OCI-LY7 (cell line): Measurements from ENCODE around the gene CYB561. TPM values are rescaled to one million over a fixed set of nuclear protein-coding genes. Genes with fewer than 3 reads are reported as not detected.

ENCODE experiments used
- BruUV-seq: library from RNA; stranded (reverse); fragments of 400-500 nt; replicated peaks from 2 replicates; lab custom pipeline; 2021; lab: Mats Ljungman, UMichigan
- CTCF ChIA-PET: fragments of 300-600 bp; sonication (Branson Sonifier 250); formaldehyde crosslinking; loops from one replicate; lab custom pipeline; 2022; ENCODE audit warnings: antibody characterized with exemption; ENCODE audit not compliant: unreplicated experiment; lab: Charles Lee
- POLR2A ChIA-PET: fragments of 300-600 bp; sonication (Branson Sonifier 250); formaldehyde crosslinking; loops from one replicate; lab custom pipeline; 2022; ENCODE audit warnings: antibody characterized with exemption; lab: Charles Lee
- DNase-seq: peaks from one replicate; pipeline ENCODE4 v3.0.0-alpha.2; 2015; ENCODE audit warnings: low spot score
- H2AFZ ChIP-seq: fragments of 200-600 bp; sonication (generic), shearing (Covaris generic); 2 replicates; pipeline ENCODE4 v1.6.1; 2014; ENCODE audit warnings: mild to moderate bottlenecking, antibody characterized with exemption, low read length, moderate library complexity
- H3K27ac ChIP-seq: fragments of 200-600 bp; sonication (generic); 2 replicates; pipeline ENCODE4 v1.5.1; 2014; ENCODE audit warnings: mixed run types, low read depth, mild to moderate bottlenecking, moderate library complexity, low read length, inconsistent platforms; ENCODE audit not compliant: poor library complexity, severe bottlenecking
- H3K36me3 ChIP-seq: fragments of 200-600 bp; sonication (generic); 2 replicates; pipeline ENCODE4 v1.6.1; 2014; ENCODE audit warnings: mild to moderate bottlenecking, antibody characterized with exemption, low read length, moderate library complexity, mixed read lengths; ENCODE audit not compliant: insufficient read depth
- H3K4me1 ChIP-seq: fragments of 200-600 bp; sonication (generic); 2 replicates; pipeline ENCODE4 v1.5.1; 2014; ENCODE audit warnings: mild to moderate bottlenecking, low read length; ENCODE audit not compliant: insufficient read depth, poor library complexity, severe bottlenecking
- H3K4me2 ChIP-seq: fragments of 200-600 bp; sonication (generic); 2 replicates; pipeline ENCODE4 v1.6.1; 2014; ENCODE audit warnings: mild to moderate bottlenecking, low read length
- H3K4me3 ChIP-seq: fragments of 200-600 bp; sonication (generic); 2 replicates; pipeline ENCODE4 v1.5.1; 2014; ENCODE audit warnings: mild to moderate bottlenecking, low read depth, low read length; ENCODE audit not compliant: poor library complexity, severe bottlenecking
- H3K79me2 ChIP-seq: fragments of 200-600 bp; sonication (generic); 2 replicates; pipeline ENCODE4 v1.6.1; 2016; ENCODE audit warnings: low read depth, mild to moderate bottlenecking, low read length, moderate library complexity, mixed read lengths; ENCODE audit not compliant: insufficient read depth
- H3K9me2 ChIP-seq: fragments of 200-600 bp; sonication (generic); 2 replicates; pipeline ENCODE4 v1.6.1; 2016; ENCODE audit warnings: mild to moderate bottlenecking, low read length, mixed read lengths; ENCODE audit not compliant: insufficient read depth
- H3K9me3 ChIP-seq: fragments of 200-600 bp; sonication (generic); 2 replicates; pipeline ENCODE4 v1.6.1; 2014; ENCODE audit warnings: mild to moderate bottlenecking, mixed run types, low read length, mixed read lengths
- H4K20me1 ChIP-seq: fragments of 200-600 bp; sonication (generic); 2 replicates; pipeline ENCODE4 v1.6.1; 2014; ENCODE audit warnings: mild to moderate bottlenecking, antibody characterized with exemption, low read length, moderate library complexity, mixed read lengths; ENCODE audit not compliant: insufficient read depth
- CTCF ChIP-seq: fragments of 200-600 bp; sonication (generic); conservative IDR thresholded peaks from 2 replicates; pipeline ENCODE4 v1.5.1; 2014; ENCODE audit warnings: mild to moderate bottlenecking, antibody characterized with exemption, low read length, moderate library complexity, mixed read lengths
- EZH2phosphoT487 ChIP-seq: fragments of 200-600 bp; sonication (generic); IDR thresholded peaks from 2 replicates; pipeline ENCODE4 v1.6.1; 2018; ENCODE audit warnings: low read depth, borderline replicate concordance, mild to moderate bottlenecking, mixed run types, antibody characterized with exemption, low read length, moderate library complexity, mixed read lengths
- intact Hi-C: fragments of 100-400 bp; cut with micrococcal nuclease; formaldehyde crosslinking; loops from one replicate; pipeline ENCODE4 v1.10.0; 2022; ENCODE audit not compliant: unreplicated experiment
- total RNA-seq, 2 experiments: library from RNA; depleted of rRNA in 1 of 2; stranded (reverse); fragments of >200 nt in 1 of 2; shearing (Covaris generic) in 1 of 2; gene quantifications; 2 replicates each; pipeline ENCODE4 v1.2.3, GENCODE V29; 2014 to 2022

Gene CYB561
- total RNA-seq, 2 experiments from 2014 or later, result not detected

GRCh38 chr17:63431939-63432804, 13.9 kb downstream of the CYB561 start:
- TF ChIP-seq CTCF, result no peak
- no peak for TF ChIP-seq EZH2phosphoT487
- Histone ChIP-seq H4K20me1 (no peaks in the 10 kb centered on the region), H3K9me2 (no peaks in the 10 kb centered on the region), H3K79me2 (no peaks in the 10 kb centered on the region), H3K4me3 (no peak overlapping the region), H3K27ac (no peak overlapping the region), H3K9me3 (no peaks in the 10 kb centered on the region), H3K36me3 (no peaks in the 10 kb centered on the region), H2AFZ (no peak overlapping the region), H3K4me1 (peaks cover 23% of the 10 kb centered on the region), H3K4me2 (no peak overlapping the region)
- BruUV-seq, result no TSS peak
- ChIA-PET POLR2A (interaction anchor here (0.6 kb wide), 1 partner anchor 129 kb away, joined by 3 read pairs; no protein-coding TSS in a partner anchor), CTCF (no interaction called here)
- intact Hi-C loops, result no loop called here
- DNase-seq, result no peak

DNA sequence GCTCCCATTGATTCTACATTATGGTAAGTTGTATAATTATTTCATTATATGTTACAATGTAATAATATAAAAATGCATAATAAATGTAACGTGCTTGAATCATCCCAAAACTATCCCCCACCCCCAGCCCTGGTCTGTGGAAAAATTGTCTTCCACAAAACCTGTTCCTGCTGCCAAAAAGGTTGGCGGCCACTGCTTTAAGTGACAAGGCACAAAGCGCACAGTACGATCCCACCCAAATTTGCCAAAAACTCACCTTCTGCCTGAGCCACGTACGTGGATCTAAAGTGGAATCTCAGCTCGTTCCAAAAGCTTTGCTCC, 14.5 kb downstream of the CYB561 start:
- Histone ChIP-seq H3K27ac (no peak overlapping the region), H3K4me3 (no peak overlapping the region), H3K9me2 (no peaks in the 10 kb centered on the region), H4K20me1 (no peaks in the 10 kb centered on the region), H2AFZ (no peak overlapping the region), H3K79me2 (no peaks in the 10 kb centered on the region), H3K9me3 (no peaks in the 10 kb centered on the region), H3K4me2 (no peak overlapping the region), H3K36me3 (no peaks in the 10 kb centered on the region), H3K4me1 (peaks cover 26% of the 10 kb centered on the region)
- BruUV-seq, result no TSS peak
- TF ChIP-seq CTCF, result no peak
- TF ChIP-seq EZH2phosphoT487, result no peak
- POLR2A ChIA-PET, result interaction anchor here (0.6 kb wide), 1 partner anchor 130 kb away, joined by 3 read pairs; no protein-coding TSS in a partner anchor
- DNase-seq, result no peak
- CTCF ChIA-PET, result no interaction called here
- intact Hi-C loops, result no loop called here

- Histone ChIP-seq H3K9me3 (no peaks in the 10 kb centered on the region), H3K36me3 (no peaks in the 10 kb centered on the region), H4K20me1 (no peaks in the 10 kb centered on the region), H3K79me2 (no peaks in the 10 kb centered on the region), H3K4me3 (no peak overlapping the region), H3K4me1 (peaks cover 14% of the 10 kb centered on the region), H3K9me2 (no peaks in the 10 kb centered on the region), H2AFZ (no peak overlapping the region), H3K4me2 (no peak overlapping the region), H3K27ac (no peak overlapping the region)
- no TSS peak for BruUV-seq
- DNase-seq, result no peak
- TF ChIP-seq CTCF, result no peak
- no peak for TF ChIP-seq EZH2phosphoT487
- POLR2A ChIA-PET, result interaction anchor here (0.7 kb wide), 1 partner anchor 76 kb away, joined by 3 read pairs; no protein-coding TSS in a partner anchor
- CTCF ChIA-PET, result no interaction called here
- intact Hi-C loops, result no loop called here
Observed at GRCh38 chr17:63430223-63430622, 15.9 kb downstream of the CYB561 start.
